NCI-H2107 treated with DMSO at 0.1 percent for 48 hours (cell line): Measurements from ENCODE around the gene ZNF653.

Source experiments
- DNase-seq: peaks from one replicate; lab custom pipeline; 2025; ENCODE audit not compliant: unreplicated experiment; lab: John Stamatoyannopoulos, UW

Gene ZNF653

GRCh38 chr19:11513946-11514345, 8.3 kb upstream of the ZNF653 start:
- DNase-seq = no peak

DNA sequence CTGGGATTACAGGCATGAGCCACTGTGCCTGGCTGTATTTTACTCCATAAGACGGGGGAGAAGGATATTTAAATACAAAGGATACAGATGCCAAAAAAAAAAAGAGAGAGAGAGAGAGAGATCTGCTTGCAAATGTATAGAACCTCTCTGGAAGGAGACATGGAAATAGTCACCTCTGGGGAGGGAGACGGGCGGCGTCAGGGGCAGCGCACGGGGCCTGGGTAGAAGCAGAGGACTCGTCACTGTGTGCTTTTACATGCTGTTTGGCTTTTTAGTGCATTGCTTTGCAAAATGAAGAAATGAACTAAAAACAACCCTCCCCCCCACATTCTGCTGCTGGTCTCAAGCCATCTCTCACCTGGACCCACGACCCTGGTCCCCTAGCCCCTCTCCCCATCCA, 4.8 kb upstream of the ZNF653 start:
- DNase-seq = no peak

GRCh38 chr19:11507370-11508078, 1.9 kb upstream of the ZNF653 start:
- DNase-seq = no peak

DNA sequence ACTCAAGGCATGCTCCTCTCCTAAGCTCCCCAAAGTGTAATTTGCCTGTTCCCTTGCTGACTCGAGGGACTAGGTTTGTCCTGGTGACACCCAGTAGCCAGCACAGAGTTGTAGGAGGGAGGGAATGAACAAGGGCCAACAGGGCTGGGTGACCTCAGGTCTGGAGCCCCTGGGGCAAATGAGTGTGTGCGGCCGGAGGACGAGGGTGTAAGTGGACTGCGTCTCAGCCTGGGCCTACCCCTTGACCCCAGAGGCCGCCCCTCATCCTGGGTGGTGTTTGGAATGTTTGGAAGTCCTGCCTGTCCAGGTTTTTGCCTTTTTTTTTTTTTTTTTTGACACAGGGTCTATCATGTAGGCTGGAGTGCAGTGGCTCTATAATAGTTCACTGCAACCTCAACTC, 1.3 kb upstream of the ZNF653 start:
- no peak for DNase-seq

DNA sequence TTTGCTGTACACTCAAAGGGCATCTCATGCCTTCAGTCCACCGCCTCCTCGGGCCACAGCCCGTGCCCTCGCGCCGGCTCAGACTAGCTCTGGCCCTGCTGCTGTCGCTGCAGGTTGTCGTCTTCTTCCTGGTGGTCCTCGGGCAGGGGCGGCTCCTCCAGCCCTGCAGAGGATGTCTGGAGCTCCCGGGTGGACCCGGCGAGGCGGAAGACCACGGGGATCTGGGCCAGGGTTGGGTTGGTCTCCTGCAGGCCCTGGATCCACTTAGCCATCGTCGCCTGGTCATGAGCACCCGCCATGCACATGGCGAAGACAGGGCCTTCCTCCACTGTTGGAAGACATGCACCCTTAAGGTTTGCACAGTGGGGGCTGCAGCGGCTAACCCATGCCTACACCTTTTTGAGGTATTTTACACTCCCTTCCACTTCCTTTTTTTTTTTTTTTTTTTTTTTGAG, 489 bp upstream of the ZNF653 start:
- DNase-seq = no peak

GRCh38 chr19:11505032-11505503, 571 bp downstream of the ZNF653 start:
- DNase-seq = peak; percentile 75

GRCh38 chr19:11504502-11505031, 1.1 kb downstream of the ZNF653 start:
- DNase-seq = no peak

DNA sequence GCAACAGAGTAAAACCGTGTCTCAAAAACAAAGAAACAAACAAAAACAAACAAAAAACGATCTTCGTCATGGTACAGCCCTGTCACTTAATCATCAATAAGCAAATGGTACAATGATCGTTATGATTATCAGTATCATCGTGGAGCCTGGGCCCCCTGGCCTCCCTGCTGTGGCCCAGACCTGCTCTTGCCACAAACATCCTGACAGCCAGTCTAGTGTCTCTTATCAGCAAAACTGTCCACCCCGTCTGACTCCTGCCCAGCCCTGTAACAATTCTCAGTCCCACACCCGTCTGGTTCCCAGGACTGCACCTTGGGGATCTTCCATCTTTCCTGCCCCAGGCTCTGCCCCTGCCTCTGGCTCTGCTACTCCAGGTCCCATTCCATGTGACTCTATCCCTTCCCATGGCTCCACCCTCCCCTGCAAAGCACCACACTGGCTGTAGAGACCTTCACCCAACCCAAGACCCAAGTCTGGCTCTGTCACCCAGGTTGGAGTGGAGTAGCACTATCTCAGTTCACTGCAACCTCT, 5.7 kb downstream of the ZNF653 start:
- DNase-seq = no peak

GRCh38 chr19:11499220-11499726, 6.4 kb downstream of the ZNF653 start:
- no peak for DNase-seq

GRCh38 chr19:11496391-11497163, 9.1 kb downstream of the ZNF653 start:
- no peak for DNase-seq

- DNase-seq = no peak
Measured at GRCh38 chr19:11495885-11496284, 9.8 kb downstream of the ZNF653 start.

DNA sequence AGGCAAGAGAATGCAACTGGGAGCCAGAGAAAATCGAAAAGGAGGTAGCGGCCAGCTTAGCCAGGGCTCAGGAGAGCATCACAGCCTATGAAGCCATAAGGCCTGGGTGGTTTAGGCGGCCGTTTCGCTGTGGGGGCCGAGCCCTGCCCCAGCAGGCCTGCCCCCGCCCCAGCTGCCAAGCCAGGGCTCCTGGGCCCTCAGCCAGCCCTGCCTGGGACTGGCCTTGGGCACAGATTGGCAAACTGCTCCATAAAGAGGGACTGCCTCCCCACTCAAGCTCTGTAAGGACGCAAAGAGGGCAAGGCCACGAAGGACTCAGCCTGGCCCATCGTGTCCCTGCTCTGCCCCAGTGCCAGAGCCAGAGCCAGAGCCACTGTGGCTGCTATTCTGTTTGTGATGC, 10.2 kb downstream of the ZNF653 start:
- DNase-seq = no peak

GRCh38 chr19:11494634-11495285, 10.9 kb downstream of the ZNF653 start:
- DNase-seq = no peak

DNA sequence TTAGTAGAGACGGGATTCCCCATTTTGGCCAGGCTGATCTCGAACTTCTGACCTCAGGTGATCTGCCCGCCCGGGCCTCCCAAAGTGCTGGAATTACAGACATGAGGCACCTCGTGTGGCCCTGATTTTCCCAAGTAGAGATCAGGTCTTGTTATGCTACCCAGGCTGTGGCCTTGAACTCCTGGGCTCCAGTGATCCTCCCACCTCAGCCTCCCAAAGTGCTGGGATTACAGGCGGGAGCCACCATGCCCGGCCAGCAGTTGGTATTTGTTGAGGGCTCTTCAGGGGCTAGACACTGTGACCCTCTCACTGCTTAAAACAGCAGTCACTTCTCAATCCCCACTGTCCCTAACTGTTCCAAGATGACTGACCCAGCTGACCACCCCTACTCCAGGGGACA, 16.3 kb downstream of the ZNF653 start:
- DNase-seq = no peak

- DNase-seq = no peak
Measured at GRCh38 chr19:11486661-11487503, 18.8 kb downstream of the ZNF653 start.

- no peak for DNase-seq
Measured at GRCh38 chr19:11485245-11485837, 20.3 kb downstream of the ZNF653 start.

- DNase-seq = no peak
Measured at GRCh38 chr19:11483366-11484111, 22.1 kb downstream of the ZNF653 start.

DNA sequence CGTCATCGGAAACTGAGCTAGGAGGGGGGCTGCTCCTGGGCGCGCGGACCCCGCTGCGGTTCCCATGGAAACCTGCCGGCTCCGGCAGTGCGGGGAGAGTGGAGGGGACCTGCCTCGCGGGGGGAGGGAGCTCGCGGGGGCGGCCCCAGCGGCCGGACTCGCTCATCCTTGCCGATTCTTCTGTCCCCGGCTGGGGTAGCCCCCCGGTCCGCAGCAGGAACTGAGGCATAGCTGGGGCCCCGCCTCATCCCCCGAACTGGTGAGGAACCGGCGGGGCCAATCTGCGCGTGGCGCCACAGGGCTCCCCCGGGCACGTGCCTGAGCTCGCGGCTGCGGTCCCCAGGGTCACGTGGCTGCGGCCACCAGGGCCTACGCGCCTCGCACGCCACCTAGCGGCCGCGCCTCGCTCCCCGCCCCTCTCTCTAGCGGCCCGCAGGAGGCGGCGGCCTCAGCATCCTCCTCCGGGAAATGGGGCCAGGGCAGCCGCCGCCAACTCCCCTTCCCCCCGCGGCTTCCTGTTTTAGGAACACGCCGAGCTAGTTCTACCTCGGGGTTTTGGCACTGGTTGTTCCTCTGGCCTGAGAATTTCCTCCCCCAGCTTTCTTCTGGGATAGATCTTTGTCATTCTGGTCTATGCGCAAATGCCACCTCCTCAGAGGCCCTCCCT, 23.1 kb downstream of the ZNF653 start:
- peak; percentile 20 for DNase-seq
